ENCODE data around the gene NEK3.
A peak's percentile ranks its signal among the peaks of the same experiment; 100 is the strongest.
"Not testable (repeated sequence)": the region's sequence is repeated elsewhere in the genome, so short reads cannot be mapped to it uniquely, and the experiment has no call there.

NEK3 gene, protein sequence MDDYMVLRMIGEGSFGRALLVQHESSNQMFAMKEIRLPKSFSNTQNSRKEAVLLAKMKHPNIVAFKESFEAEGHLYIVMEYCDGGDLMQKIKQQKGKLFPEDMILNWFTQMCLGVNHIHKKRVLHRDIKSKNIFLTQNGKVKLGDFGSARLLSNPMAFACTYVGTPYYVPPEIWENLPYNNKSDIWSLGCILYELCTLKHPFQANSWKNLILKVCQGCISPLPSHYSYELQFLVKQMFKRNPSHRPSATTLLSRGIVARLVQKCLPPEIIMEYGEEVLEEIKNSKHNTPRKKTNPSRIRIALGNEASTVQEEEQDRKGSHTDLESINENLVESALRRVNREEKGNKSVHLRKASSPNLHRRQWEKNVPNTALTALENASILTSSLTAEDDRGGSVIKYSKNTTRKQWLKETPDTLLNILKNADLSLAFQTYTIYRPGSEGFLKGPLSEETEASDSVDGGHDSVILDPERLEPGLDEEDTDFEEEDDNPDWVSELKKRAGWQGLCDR

DNA sequence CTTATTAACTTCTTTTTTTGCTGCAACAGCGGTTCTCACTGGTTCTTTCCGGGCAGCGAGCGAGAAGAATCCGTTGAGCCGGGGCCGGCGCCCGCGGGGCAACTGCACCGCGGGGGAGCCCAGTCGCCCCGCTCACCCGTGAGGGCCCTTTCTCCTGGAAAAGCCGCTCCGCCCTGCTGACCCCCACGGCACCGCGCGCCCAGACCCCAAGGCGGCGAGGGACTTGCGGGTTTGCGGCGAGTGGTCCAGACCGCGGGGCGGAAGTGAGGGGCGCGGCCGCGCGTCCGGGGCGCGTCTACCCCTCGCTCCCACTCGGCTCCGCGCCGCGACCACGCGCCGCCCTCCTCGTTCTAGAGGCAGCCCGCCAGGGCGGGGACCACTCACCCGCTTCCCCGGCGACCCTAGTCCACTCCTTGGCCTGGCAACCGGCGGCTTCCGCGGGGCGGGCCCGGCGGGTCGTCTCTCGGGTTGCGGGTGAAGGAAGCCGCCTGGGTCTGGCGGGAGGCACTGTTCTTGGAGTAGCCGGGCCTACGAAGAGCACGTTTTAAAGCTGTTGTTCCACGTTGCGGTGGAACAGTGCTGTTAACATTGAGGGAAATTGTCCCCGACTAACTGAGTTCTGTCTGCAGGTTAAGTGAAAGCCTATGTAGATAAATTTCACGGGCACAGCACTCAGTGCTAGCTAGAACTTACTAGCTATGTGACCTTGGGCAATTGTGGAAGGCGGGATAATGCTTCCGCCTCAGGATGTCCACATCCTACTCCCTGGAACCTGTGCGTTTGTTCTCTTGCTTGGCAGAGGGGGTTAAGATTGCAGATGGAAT, at the start of gene NEK3:
Gene NEK3, minus strand, starts transcription at position 439 of the 824 bp plus-strand sequence. CDS start 3,406 bp downstream, outside the sequence.
- DNase-seq (ENCODE audit: low read depth), result peak; percentile 44

GRCh38 chr13:52208384-52208783, 49.0 kb upstream of the NEK3 start:
- DNase-seq (ENCODE audit: low read depth), result not testable (repeated sequence)

GRCh38 chr13:52207896-52208295, 48.5 kb upstream of the NEK3 start:
- not testable (repeated sequence) for DNase-seq (ENCODE audit: low read depth)

- DNase-seq (ENCODE audit: low read depth), result not testable (repeated sequence)
These were observed 47.9 kb upstream of the NEK3 start for GRCh38 chr13:52207337-52207736.

- not testable (repeated sequence) for DNase-seq (ENCODE audit: low read depth)
These were observed 45.1 kb upstream of the NEK3 start for GRCh38 chr13:52204546-52204945.

- DNase-seq (ENCODE audit: low read depth), result not testable (repeated sequence)
These were observed 44.5 kb upstream of the NEK3 start for GRCh38 chr13:52203864-52204263.

- DNase-seq (ENCODE audit: low read depth), result not testable (repeated sequence)
These were observed 43.1 kb upstream of the NEK3 start for GRCh38 chr13:52202506-52202905.

DNA sequence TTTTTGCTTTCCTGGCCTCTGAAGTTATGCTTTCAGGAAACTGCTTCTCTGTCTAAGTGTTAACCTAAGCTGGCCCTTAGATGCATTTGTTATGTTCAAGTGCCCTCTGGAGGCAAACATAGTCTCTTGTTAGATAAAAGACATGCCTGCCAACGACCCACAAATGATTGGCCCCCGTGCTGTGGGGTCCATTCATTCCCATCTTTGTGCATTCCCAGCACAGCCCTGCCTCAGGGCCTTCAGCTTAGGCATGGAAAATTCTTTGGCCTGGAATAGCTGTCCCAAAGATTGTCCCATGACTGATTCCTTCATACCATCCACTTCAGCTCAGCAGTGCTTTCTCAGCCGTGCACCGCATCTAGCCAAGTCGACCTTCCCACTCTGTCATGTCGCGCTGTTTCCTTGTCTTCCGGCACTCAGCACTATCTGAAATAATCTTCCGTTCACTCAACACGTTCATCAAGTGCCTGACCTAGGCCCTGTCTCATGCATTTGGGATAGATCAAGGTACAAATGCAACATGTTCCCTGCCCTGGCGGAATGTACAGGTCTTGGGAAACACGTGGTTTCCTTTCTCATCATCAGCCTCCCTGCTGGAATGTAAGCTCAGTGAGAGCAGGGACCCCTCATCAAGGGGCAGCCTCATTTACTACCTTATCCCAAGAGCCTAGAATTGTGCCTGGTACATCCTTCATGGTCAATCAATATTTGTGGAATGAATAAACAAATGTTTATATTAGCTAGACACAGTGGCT, 42.2 kb upstream of the NEK3 start:
- DNase-seq (ENCODE audit: low read depth), result not testable (repeated sequence)

DNA sequence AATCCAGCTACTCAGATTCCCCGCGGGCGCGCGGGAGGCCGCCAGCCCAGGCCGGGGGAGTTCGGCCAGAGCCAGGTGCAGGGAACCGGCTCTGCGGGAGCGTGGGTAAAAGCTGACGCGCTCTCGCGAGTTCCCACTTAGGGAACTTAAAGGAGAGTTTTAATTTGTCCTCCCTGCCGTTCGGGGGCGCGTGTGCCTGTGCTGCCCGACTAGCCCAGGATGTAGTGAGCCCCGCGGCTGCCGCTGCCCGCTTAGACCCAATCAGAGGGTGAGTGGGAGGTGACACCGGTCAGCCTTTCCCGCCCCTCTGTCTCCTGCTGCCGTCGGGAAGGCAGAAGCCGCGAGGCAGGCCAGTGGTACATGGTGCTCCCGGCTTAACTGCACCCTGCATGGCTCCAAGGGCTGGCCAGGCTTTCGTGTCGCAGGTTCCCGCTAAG, 36.0 kb upstream of the NEK3 start:
- DNase-seq (ENCODE audit: low read depth), result peak; percentile 45

GRCh38 chr13:52194184-52194868, 34.9 kb upstream of the NEK3 start:
- DNase-seq (ENCODE audit: low read depth), result peak; percentile 78

DNA sequence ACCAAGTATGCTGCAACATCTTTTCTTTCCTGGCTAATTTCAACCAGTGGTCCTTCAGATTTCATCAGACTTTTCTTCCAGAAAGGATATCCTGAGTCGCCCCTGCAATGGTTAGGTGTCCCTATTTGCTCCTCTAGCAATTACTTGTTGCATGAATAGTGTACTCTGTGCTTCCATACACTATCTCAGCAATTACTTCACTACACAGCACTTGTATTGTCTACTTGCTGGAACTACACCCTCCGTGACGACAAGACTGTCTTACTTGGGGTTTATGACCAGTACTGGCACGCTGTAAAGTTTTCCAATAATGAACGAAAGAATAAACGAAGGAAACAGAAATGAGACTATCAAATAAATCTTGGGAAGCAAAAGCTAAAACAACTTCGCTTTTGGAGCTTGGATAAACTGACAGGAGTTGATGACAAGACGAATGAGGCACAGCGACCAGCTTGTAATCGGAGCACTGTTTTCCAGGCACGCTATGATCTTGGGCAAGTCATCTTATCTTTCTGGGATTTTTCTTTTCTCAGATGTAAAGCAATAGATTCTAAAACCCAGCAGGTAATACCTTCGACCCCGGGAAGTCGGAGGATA, 34.3 kb upstream of the NEK3 start:
- not testable (repeated sequence) for DNase-seq (ENCODE audit: low read depth)

DNA sequence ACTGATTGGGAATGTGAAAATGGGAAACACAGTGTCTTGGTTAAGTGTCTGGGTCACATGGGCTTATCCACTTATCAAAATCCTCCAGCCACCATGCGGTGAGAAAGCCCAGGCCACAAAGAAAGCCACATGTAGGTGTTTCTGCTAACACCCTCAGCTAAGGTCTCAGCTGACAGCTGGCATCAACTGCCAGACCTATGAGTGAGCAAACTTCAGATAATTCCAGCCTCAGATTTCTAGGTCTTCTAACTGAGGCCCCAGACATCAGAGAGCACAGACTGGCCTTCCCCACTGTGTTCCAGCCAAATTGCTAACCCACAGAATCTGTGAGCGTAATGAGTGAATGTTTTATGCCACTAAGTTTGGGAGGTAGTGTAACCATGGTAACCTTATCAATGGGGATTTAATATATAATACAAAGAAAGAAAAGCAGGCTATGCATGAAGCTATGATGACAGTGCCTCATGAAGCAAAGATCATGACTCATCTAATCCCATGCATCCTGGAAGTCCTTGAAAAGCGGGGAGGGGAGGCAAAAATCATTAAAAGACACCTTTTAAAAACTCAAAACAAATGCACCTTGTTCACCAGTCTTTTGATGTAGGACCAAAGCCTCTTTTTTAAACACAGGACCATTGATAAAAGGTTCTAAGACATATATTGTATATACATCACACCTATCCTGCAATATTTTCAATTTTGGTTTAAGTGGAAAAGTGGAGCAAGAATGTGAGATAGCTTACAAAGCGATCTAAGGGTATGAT, 28.2 kb upstream of the NEK3 start:
- not testable (repeated sequence) for DNase-seq (ENCODE audit: low read depth)

DNA sequence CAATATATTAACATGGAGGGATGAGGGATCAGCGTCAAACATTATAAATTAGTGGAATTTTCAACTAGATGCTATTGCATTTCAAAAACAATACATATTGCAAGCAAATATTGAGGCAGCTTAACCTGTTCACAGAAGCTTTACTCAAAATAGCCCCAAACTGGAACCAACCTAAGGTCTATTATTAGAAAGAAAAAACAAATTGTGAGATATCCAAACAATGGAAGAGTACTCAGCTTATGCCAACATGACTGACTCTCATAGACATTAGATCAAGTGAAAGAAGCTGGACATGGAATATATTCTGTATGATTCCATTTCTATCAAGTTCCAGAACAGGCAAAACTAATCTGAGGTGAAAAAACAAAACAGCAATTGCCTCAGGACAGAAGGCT, 27.6 kb upstream of the NEK3 start:
- no peak for DNase-seq (ENCODE audit: low read depth)

GRCh38 chr13:52181316-52181954, 22.0 kb upstream of the NEK3 start:
- not testable (repeated sequence) for DNase-seq (ENCODE audit: low read depth)

DNA sequence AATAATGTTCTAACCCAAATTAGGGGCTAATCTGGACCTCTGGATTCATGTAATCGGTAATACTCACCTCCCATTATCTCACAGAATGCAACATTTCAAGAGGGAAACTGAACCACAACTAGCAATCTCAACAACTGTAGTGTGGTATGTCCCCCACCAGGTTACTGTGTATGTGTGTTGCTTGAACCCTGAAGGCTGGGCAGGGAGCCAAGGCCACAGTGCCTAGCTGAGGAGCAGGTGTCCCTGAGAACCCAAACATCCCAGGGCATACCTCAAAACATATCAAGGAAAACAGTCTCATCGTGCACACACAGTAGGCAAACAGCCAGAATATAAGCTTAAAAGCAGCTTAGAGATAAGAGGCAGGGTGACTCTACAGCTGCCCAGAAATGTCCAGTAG, 20.5 kb upstream of the NEK3 start:
- no peak for DNase-seq (ENCODE audit: low read depth)

DNA sequence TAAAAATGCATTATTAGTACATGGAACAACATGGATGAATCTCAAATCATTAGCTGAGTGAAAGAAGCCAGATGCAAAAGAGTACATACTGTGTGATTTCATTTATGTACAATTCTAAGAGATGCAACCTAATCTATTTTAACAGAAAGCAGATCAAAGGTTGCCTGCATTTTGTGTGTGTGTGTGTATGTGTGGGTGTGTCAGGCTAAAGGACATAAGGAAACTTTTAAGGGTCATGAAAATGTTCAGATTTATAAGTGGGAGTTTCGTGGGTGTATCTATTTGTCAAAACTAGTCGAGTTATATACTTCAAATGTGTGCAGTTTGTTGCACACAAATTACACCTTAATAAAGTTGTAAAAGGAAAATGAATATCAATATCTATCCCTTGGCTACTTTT, 17.9 kb upstream of the NEK3 start:
- DNase-seq (ENCODE audit: low read depth), result no peak

DNA sequence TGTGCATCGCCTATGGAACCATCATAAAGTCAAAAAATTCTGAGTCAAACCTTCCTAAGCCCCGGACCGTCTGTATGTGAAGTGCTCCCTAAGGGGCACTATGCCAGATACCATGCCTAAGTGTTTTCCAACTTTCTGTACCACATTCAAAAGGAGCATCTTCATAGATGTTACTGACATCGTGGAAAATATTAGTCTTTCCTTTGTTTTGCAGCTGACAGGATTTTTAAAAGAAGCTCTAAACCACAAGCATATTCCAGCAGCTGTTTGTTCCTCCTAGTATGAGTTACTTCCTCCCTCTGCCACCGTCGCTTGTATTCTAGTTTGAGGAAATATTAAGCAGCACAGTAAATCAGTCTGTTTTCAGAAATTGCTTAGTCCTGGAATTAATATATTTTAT, 14.6 kb upstream of the NEK3 start:
- DNase-seq (ENCODE audit: low read depth), result not testable (repeated sequence)

DNA sequence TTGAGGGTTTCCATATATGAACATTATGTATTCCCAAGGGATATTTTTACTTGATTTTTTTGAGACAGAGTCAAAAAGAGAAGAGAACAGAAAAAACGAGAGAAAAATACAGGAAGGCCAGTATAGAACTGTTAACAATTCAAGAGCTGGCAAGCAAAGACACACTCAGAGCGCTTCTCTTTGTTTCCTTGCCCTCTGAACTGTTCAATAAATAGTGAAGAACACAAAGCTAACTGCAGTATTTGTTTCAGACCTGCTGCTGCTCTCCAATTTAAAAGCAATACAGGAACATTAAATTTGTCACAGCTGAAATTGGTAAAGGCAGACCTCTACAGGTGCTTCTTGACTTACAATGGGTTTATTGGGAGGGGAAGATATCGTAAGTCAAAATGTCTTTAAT, 14.0 kb upstream of the NEK3 start:
- DNase-seq (ENCODE audit: low read depth), result no peak

DNA sequence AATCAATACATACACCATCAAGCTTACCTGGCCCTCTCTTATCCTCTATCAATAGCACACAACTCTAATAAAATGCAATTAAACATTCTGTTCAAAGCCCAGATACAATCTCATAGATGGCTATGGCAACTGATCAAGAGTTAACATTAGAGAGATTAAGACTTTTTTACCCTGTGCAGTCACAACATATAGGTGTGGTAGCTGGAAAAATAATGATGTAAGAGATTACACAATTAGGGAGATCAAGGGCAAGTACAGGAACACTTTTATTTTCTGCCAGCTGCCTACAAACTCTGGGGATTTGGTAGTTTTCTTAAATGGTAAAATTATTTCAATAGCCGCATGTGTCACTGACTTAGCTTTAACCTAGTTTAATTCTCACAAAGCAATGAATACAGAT, 12.3 kb upstream of the NEK3 start:
- not testable (repeated sequence) for DNase-seq (ENCODE audit: low read depth)
